Measurements from ENCODE around the gene ZNF438.

DNA sequence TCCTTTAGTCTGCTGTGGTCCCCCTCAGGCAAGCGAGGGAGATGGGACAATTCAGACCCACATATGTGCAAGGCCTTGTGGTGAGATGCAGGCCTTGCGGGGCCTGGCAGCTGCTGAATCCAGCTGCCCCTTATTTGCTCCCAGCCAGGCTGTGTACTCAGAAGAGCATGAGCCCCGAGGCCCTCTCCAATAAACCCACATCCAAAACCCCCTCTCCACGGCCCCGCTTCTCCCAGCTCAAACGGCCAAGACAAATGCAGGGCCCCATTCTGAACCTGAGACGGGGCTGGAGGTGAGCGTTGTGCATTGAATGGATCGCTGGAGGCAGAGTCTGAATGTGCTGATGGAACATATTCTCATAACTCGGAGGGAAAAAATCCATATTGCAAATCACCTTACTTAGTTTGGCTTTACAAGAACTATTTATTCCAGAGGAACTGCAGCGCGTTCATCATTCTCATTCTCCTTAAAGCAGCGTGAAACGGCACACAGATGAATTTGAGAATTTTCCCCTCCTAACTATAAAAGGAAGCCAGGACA, 232.9 kb downstream of the ZNF438 start:
- TF ChIP-seq SMC3 (IDR thresholded peaks at IDR 0.05; ENCODE audit: low read depth, low read length) (no peak), CHD1 (IDR thresholded peaks at IDR 0.05; ENCODE audit: low read depth, low read length) (no peak), POLR2A (IDR thresholded peaks at IDR 0.05; ENCODE audit: low read depth, low read length) (no peak), FOS (IDR thresholded peaks at IDR 0.05; ENCODE audit: low read depth, low read length) (no peak), RCOR1 (IDR thresholded peaks at IDR 0.05; ENCODE audit: insufficient replicate concordance, low read length) (no peak)
- TF ChIP-seq, protein P1, sequence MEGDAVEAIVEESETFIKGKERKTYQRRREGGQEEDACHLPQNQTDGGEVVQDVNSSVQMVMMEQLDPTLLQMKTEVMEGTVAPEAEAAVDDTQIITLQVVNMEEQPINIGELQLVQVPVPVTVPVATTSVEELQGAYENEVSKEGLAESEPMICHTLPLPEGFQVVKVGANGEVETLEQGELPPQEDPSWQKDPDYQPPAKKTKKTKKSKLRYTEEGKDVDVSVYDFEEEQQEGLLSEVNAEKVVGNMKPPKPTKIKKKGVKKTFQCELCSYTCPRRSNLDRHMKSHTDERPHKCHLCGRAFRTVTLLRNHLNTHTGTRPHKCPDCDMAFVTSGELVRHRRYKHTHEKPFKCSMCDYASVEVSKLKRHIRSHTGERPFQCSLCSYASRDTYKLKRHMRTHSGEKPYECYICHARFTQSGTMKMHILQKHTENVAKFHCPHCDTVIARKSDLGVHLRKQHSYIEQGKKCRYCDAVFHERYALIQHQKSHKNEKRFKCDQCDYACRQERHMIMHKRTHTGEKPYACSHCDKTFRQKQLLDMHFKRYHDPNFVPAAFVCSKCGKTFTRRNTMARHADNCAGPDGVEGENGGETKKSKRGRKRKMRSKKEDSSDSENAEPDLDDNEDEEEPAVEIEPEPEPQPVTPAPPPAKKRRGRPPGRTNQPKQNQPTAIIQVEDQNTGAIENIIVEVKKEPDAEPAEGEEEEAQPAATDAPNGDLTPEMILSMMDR (conservative IDR thresholded peaks at IDR 0.05; ENCODE audit: low read depth, low read length): no peak
- TF ChIP-seq, protein P2, sequence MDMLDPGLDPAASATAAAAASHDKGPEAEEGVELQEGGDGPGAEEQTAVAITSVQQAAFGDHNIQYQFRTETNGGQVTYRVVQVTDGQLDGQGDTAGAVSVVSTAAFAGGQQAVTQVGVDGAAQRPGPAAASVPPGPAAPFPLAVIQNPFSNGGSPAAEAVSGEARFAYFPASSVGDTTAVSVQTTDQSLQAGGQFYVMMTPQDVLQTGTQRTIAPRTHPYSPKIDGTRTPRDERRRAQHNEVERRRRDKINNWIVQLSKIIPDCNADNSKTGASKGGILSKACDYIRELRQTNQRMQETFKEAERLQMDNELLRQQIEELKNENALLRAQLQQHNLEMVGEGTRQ (IDR thresholded peaks at IDR 0.05; ENCODE audit: low read depth, low read length): no peak
